IMR-90 (cell line): Measurements from ENCODE around the gene ZFYVE28.

Experiments
- BHLHE40 ChIP-seq: fragments of 150-350 bp; IDR thresholded peaks from 2 replicates; pipeline ENCODE4 v1.6.1; 2016; ENCODE audit warnings: mild to moderate bottlenecking, low read depth, low read length
- CEBPB ChIP-seq: IDR thresholded peaks from 2 replicates; pipeline ENCODE4 v1.6.1; 2012; ENCODE audit warnings: low read depth, low read length, improper control_type of control experiment
- NFE2L2 ChIP-seq: fragments of 150-350 bp; IDR thresholded peaks from 2 replicates; pipeline ENCODE4 v1.6.1; 2016; ENCODE audit warnings: low read depth, mild to moderate bottlenecking, low read length
- POLR2A ChIP-seq: IDR thresholded peaks from 2 replicates; pipeline ENCODE4 v1.6.1; 2012; ENCODE audit warnings: mild to moderate bottlenecking, low read depth, low read length
- RFX5 ChIP-seq: IDR thresholded peaks from 2 replicates; pipeline ENCODE4 v1.8.0; 2012; ENCODE audit warnings: low read depth, mild to moderate bottlenecking, low read length, moderate library complexity
- SMC3 ChIP-seq: fragments of 150-350 bp; IDR thresholded peaks from 2 replicates; pipeline ENCODE4 v1.6.1; 2016; ENCODE audit warnings: low read depth, mild to moderate bottlenecking, antibody characterized with exemption, low read length, moderate library complexity
- TF ChIP-seq, protein P1 (sequence below): conservative IDR thresholded peaks from 2 replicates; pipeline ENCODE4 v1.5.1; 2012; ENCODE audit warnings: mild to moderate bottlenecking, low read depth, low read length, improper control_type of control experiment

DNA sequence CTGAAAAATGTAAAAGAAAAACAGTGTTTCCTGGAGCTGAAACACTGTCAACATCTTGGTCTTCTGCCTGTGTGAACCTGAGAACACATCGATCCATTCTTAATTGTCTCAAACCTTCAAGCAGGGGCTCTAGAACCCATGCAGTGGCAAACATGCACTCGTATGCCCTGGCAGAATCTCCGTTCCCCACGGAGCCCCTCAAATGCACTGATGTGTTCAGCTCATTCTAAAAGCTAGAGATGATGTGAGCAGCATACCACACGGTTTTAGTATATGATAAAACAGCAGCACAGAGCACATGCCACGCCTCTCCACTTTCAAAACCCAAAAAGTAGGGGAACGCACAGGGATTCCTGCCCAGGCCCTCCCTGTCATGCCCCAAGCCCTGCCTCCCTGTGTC lies 44.9 kb downstream of the ZFYVE28 start:
- TF ChIP-seq RFX5 (no peak), BHLHE40 (no peak), CEBPB (no peak), POLR2A (no peak), SMC3 (no peak), NFE2L2 (no peak)
- TF ChIP-seq, protein P1, sequence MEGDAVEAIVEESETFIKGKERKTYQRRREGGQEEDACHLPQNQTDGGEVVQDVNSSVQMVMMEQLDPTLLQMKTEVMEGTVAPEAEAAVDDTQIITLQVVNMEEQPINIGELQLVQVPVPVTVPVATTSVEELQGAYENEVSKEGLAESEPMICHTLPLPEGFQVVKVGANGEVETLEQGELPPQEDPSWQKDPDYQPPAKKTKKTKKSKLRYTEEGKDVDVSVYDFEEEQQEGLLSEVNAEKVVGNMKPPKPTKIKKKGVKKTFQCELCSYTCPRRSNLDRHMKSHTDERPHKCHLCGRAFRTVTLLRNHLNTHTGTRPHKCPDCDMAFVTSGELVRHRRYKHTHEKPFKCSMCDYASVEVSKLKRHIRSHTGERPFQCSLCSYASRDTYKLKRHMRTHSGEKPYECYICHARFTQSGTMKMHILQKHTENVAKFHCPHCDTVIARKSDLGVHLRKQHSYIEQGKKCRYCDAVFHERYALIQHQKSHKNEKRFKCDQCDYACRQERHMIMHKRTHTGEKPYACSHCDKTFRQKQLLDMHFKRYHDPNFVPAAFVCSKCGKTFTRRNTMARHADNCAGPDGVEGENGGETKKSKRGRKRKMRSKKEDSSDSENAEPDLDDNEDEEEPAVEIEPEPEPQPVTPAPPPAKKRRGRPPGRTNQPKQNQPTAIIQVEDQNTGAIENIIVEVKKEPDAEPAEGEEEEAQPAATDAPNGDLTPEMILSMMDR = no peak
